Heart right ventricle (tissue), 16 donors: ENCODE measurements around the gene SORCS3. TPM values are rescaled to one million over a fixed set of nuclear protein-coding genes. Genes with fewer than 3 reads are reported as not detected.

ENCODE experiments used
- ATAC-seq, 8 donors: fragments of 200-7000 bp; cut with Tn5 transposase; one replicate each; pipeline ENCODE4 v1.9.1; 2020; ENCODE audit warnings: mild to moderate bottlenecking in 8 of 8, moderate library complexity in 8 of 8, moderate number of reproducible peaks in 1 of 8
- DNase-seq, 2 donors: peaks; one replicate each; pipeline ENCODE4 v3.0.0-alpha.2; 2020
- H3K27ac ChIP-seq, 10 donors: fragments of 200-600 bp; sonication (generic) in 2 of 10; one replicate each; pipeline versions ENCODE4 v1.5.0 to v1.8.0; 2020 to 2022; ENCODE audit warnings: mild to moderate bottlenecking in 3 of 10
- H3K27me3 ChIP-seq, 7 donors: fragments of 200-600 bp; one replicate each; pipeline ENCODE4 v1.8.0; 2021 to 2022; ENCODE audit warnings: mild to moderate bottlenecking in 2 of 7
- H3K36me3 ChIP-seq, 9 donors: fragments of 200-600 bp; sonication (generic) in 1 of 9; one replicate each; pipeline versions ENCODE4 v1.5.0 to v1.8.0; 2020 to 2022; ENCODE audit warnings: mild to moderate bottlenecking in 2 of 9
- H3K4me1 ChIP-seq, 9 donors: fragments of 200-600 bp; sonication (generic) in 1 of 9; one replicate each; pipeline versions ENCODE4 v1.5.0 to v1.8.0; 2020 to 2022; ENCODE audit warnings: mild to moderate bottlenecking in 4 of 9
- H3K4me3 ChIP-seq, 10 donors: fragments of 200-600 bp; sonication (generic) in 2 of 10; one replicate each; pipeline versions ENCODE4 v1.5.0 to v1.8.0; 2020 to 2022; ENCODE audit warnings: mild to moderate bottlenecking in 7 of 10, moderate library complexity in 2 of 10
- H3K9me3 ChIP-seq, 11 donors: fragments of 200-600 bp in 10 of 11; sonication (generic) in 2 of 11; one replicate each; pipeline versions ENCODE4 v1.5.0 to v1.8.0; 2013 to 2022; ENCODE audit warnings: mild to moderate bottlenecking in 2 of 11, control low read depth in 1 of 11, moderate library complexity in 1 of 11
- CTCF ChIP-seq, 9 donors: fragments of 200-600 bp; sonication (generic) in 2 of 9; IDR thresholded peaks; one replicate each; pipeline versions ENCODE4 v1.5.0 to v1.8.0; 2021 to 2022; ENCODE audit warnings: antibody characterized with exemption in 9 of 9, mild to moderate bottlenecking in 5 of 9, moderate library complexity in 1 of 9
- whole genome bisulfite sequencing, 2 donors: extraction: QIAGEN DNeasy Blood & Tissue Kit; methylation state at CpG; one replicate each; pipeline ENCODE4 v1.1.7; 2013; ENCODE audit warnings: inconsistent platforms in 1 of 2; 5-methylcytosine and 5-hydroxymethylcytosine counted together
- intact Hi-C, 10 donors: fragments of 100-400 bp; cut with DNase I; formaldehyde crosslinking; loops; one replicate each; pipeline versions ENCODE4 v1.11.1 to v1.14.2; 2022
- polyA plus RNA-seq, 2 donors: library from polyadenylated mRNA; stranded (reverse); fragments of 200-250 nt; gene quantifications; one replicate each; pipeline ENCODE4 v1.2.3, GENCODE V29; 2013
- total RNA-seq, 10 donors: library from RNA; stranded (reverse); fragmentation: NEBNext Ultra II Directional in 3 of 10; extraction: Animal tissue kit (Norgen Biotek cat#: 25700) in 3 of 10; gene quantifications; one replicate each; pipeline versions ENCODE4 v1.2.1 to v1.2.4, GENCODE V29; 2021 to 2023
- donor health status: Arrhythmogenic right ventricular cardiomyopathy.
- donor health status: ischemic (EF 13 %, LVEDD 7.1; RV severe dilation, severe dysfunction).
- donor health status: healthy with polysubstance abuse.
- donor health status: DM: no; HTN: yes; CAD: no.
- donor health status: DM: no; HTN: no; CAD: no.
- donor health status: ischemic (EF 25% LVEDD 6.9; RV normal size, moderate dysfunction).
- donor health status: ischemic (EF 25% LVEDD 5.7; RV mildly dilated, moderate dysfunction).
- donor health status: healthy.
- donor health status: DM: yes; HTN: yes; CAD: no.
- donor health status: Ischemic cardiomyopathy.
- donor health status: ischemic (EF 35%, LVEDD 5.7; RV mildly dilated, moderate dysfunction).
- donor health status: nonischemic (EF 11% LVEDD 7.7; RV severe dilation, severe dysfunction).
- donor health status: DM: yes; HTN: yes; CAD: no.
- donor health status: PGD.
- donor health status: ischemic (EF 29% LVEDD 5.4; RV normal size, mild dysfunction).
- donor health status: nonischemic (EF 23%, LVEDD 6.1; RV moderate dilation, normal function).

The SORCS3 gene
- total and polyA plus RNA-seq, 12 donors = 0.01 to 0.09 (median 0.05) TPM; not detected in 4

- TF ChIP-seq CTCF (IDR thresholded peaks at IDR 0.05) = no peak
- DNase-seq (no peak), ATAC-seq (no peak)
- Histone ChIP-seq H3K9me3 (no peaks in the 10 kb centered on the region), H3K36me3 (no peaks in the 10 kb centered on the region), H3K4me1 (no peaks in the 10 kb centered on the region), H3K27me3 (peaks cover 0 to 14% (median 3%) of the 10 kb centered on the region in 7 donors), H3K27ac (no peak overlapping the region), H3K4me3 (no peak overlapping the region)
- intact Hi-C loops = no loop called here
These were observed 258.7 kb downstream of the SORCS3 start for GRCh38 chr10:104899779-104900178.

GRCh38 chr10:104903433-104903832 lies 262.3 kb downstream of the SORCS3 start:
- H3K27me3 ChIP-seq = peaks cover 0 to 12% (median 4%) of the 10 kb centered on the region in 7 donors
- H3K9me3 ChIP-seq = no peaks in the 10 kb centered on the region
- H3K4me1 ChIP-seq = no peaks in the 10 kb centered on the region
- TF ChIP-seq CTCF (IDR thresholded peaks at IDR 0.05) = no peak
- no peak overlapping the region for H3K27ac ChIP-seq
- ATAC-seq (no peak), DNase-seq (no peak)
- no peak overlapping the region for H3K4me3 ChIP-seq
- intact Hi-C loops = no loop called here
- WGBS, 2 donors = 70 to 77% methylated on average over 3 of the region's 3 CpGs
- no peaks in the 10 kb centered on the region for H3K36me3 ChIP-seq

- WGBS, 2 donors = 73 to 77% methylated on average over 5 of the region's 5 CpGs
- Histone ChIP-seq H3K36me3 (no peaks in the 10 kb centered on the region), H3K4me3 (no peak overlapping the region), H3K4me1 (no peaks in the 10 kb centered on the region), H3K27ac (no peak overlapping the region), H3K27me3 (peaks cover 0 to 14% (median 4%) of the 10 kb centered on the region in 7 donors), H3K9me3 (no peaks in the 10 kb centered on the region)
- intact Hi-C loops = no loop called here
- no peak for TF ChIP-seq CTCF (IDR thresholded peaks at IDR 0.05)
- ATAC-seq (no peak), DNase-seq (no peak)
These were observed 263.7 kb downstream of the SORCS3 start for GRCh38 chr10:104904753-104905323.

- TF ChIP-seq CTCF (IDR thresholded peaks at IDR 0.05) = no peak
- Histone ChIP-seq H3K36me3 (no peaks in the 10 kb centered on the region), H3K9me3 (no peaks in the 10 kb centered on the region), H3K4me3 (no peak overlapping the region), H3K27me3 (peaks cover 0 to 14% (median 4%) of the 10 kb centered on the region in 7 donors), H3K4me1 (no peaks in the 10 kb centered on the region), H3K27ac (no peak overlapping the region)
- 46 to 56% methylated on average over 3 of the region's 3 CpGs for WGBS, 2 donors
- no peak for ATAC-seq
- intact Hi-C loops = no loop called here
- DNase-seq = no peak
These were observed 265.0 kb downstream of the SORCS3 start for GRCh38 chr10:104906112-104906511.
